Astrocyte (in vitro differentiated cells and primary cell): Measurements from ENCODE around the gene SUGT1.

Experiments used
- CTCF ChIP-seq: IDR thresholded peaks from 2 replicates; pipeline ENCODE4 v1.5.1; 2011; ENCODE audit warnings: low read depth, mild to moderate bottlenecking, inconsistent platforms, low read length, moderate library complexity; ENCODE audit not compliant: insufficient read depth
- EZH2 ChIP-seq: IDR thresholded peaks from 2 replicates; pipeline ENCODE4 v1.6.1; 2012; ENCODE audit warnings: mild to moderate bottlenecking, low read length, inconsistent platforms; ENCODE audit not compliant: insufficient read depth

- TF ChIP-seq CTCF (no peak), EZH2 (no peak)
Observed at GRCh38 chr13:52644108-52644507, 8.5 kb upstream of the SUGT1 start.
